Lower leg skin (tissue), 3 donors: ENCODE data around the gene TNRC6A.

ENCODE experiments used
- POLR2A ChIP-seq, 2 donors: fragments of 450-650 bp; IDR thresholded peaks; one replicate each; pipeline ENCODE4 v1.6.1; 2016 to 2017; ENCODE audit warnings: antibody characterized with exemption in 2 of 2, mild to moderate bottlenecking in 1 of 2, moderate library complexity in 1 of 2
- TF ChIP-seq, protein P1 (sequence below), 3 donors: fragments of 450-650 bp; IDR thresholded peaks; one replicate each; pipeline ENCODE4 v1.5.1; 2016; ENCODE audit warnings: antibody characterized with exemption in 3 of 3, mild to moderate bottlenecking in 3 of 3, moderate library complexity in 2 of 3

DNA sequence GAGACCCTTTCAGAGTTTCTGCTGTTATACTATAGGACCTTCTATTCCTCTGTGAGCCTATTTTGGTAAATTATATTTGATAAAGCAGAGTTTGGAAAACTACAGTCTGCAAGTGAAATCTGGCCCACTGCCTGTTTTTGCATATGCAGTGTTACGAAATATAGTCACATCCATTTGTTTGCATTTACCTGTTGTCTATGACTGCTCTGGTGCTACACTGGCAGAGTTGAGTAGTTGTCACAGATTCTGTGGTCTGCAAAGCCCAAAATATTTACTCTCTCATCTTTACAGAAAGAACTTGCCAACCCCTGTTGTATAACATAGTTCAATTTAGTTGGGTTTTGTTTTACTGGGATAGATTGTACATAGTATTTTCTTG, 42.3 kb downstream of the TNRC6A start:
- TF ChIP-seq, protein P1, sequence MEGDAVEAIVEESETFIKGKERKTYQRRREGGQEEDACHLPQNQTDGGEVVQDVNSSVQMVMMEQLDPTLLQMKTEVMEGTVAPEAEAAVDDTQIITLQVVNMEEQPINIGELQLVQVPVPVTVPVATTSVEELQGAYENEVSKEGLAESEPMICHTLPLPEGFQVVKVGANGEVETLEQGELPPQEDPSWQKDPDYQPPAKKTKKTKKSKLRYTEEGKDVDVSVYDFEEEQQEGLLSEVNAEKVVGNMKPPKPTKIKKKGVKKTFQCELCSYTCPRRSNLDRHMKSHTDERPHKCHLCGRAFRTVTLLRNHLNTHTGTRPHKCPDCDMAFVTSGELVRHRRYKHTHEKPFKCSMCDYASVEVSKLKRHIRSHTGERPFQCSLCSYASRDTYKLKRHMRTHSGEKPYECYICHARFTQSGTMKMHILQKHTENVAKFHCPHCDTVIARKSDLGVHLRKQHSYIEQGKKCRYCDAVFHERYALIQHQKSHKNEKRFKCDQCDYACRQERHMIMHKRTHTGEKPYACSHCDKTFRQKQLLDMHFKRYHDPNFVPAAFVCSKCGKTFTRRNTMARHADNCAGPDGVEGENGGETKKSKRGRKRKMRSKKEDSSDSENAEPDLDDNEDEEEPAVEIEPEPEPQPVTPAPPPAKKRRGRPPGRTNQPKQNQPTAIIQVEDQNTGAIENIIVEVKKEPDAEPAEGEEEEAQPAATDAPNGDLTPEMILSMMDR (IDR thresholded peaks at IDR 0.05) = no peak
- TF ChIP-seq POLR2A (IDR thresholded peaks at IDR 0.05) = no peak
